GM12878 (cell line): Measurements from ENCODE around the gene MEX3C. TPM values are rescaled to one million over a fixed set of nuclear protein-coding genes. Genes with fewer than 3 reads are reported as not detected.

Experiments
- ATAC-seq: fragments of 200-7000 bp; cut with Tn5 transposase; 3 replicates; pipeline ENCODE4 v1.9.1; 2020; ENCODE audit warnings: mild to moderate bottlenecking, moderate library complexity
- BruUV-seq: library from RNA; stranded (reverse); fragments of 400-500 nt; replicated peaks from 2 replicates; lab custom pipeline; 2021; lab: Mats Ljungman, UMichigan
- CTCF ChIA-PET: fragments of 300-600 bp; sonication (Branson Sonifier 250); formaldehyde crosslinking; extraction: SDS; loops from one replicate; lab custom pipeline; 2021; ENCODE audit warnings: inconsistent platforms; lab: Yijun Ruan, JAX
- POLR2A ChIA-PET: fragments of 350-600 bp; formaldehyde crosslinking; extraction: SDS; loops from one replicate; lab custom pipeline; 2021; ENCODE audit warnings: inconsistent platforms; lab: Charles Lee
- RAD21 ChIA-PET: fragments of 300-600 bp; sonication (Branson Sonifier 250); formaldehyde crosslinking; loops from one replicate; lab custom pipeline; 2023; ENCODE audit warnings: antibody characterized with exemption; ENCODE audit not compliant: unreplicated experiment; lab: Charles Lee
- SMC1A ChIA-PET: fragments of 300-600 bp; sonication (Branson Sonifier 250); formaldehyde crosslinking; loops from one replicate; lab custom pipeline; 2023; ENCODE audit not compliant: unreplicated experiment, uncharacterized antibody; lab: Charles Lee
- DNase-seq: peaks from one replicate; pipeline ENCODE4 v3.0.0-alpha.2; 2011; ENCODE audit warnings: low read depth, low spot score
- FAIRE-seq: peaks from 3 replicates; lab custom pipeline; 2011; peaks lifted over from hg19 to GRCh38; lab: Jason Lieb, UNC
- H2AFZ ChIP-seq: 2 replicates; pipeline ENCODE4 v1.6.0; 2011; ENCODE audit warnings: low read depth, low read length, control low read depth; ENCODE audit not compliant: control insufficient read depth
- H3K27ac ChIP-seq: 2 replicates; pipeline ENCODE4 v1.5.1; 2011; ENCODE audit warnings: control low read depth; ENCODE audit not compliant: control insufficient read depth, insufficient read depth
- H3K27me3 ChIP-seq, 2 experiments: replicated peaks in 1 of 2; 2 replicates each; pipeline versions ENCODE4 v1.6.0 to v1.6.1; 2011; ENCODE audit warnings: low read length in 1 of 2; ENCODE audit not compliant: control insufficient read depth in 2 of 2, insufficient read depth in 2 of 2
- H3K36me3 ChIP-seq, 2 experiments: 2 replicates each; pipeline ENCODE4 v1.5.1; 2011; ENCODE audit warnings: low read length in 1 of 2; ENCODE audit not compliant: control insufficient read depth in 2 of 2, insufficient read depth in 2 of 2
- H3K4me1 ChIP-seq: 2 replicates; pipeline ENCODE4 v1.6.1; 2011; ENCODE audit warnings: mild to moderate bottlenecking, low read length, moderate library complexity, mixed read lengths; ENCODE audit not compliant: control insufficient read depth, insufficient read depth
- H3K4me2 ChIP-seq: 2 replicates; pipeline ENCODE4 v1.6.0; 2011; ENCODE audit warnings: control low read depth; ENCODE audit not compliant: control insufficient read depth, insufficient read depth
- H3K4me3 ChIP-seq: fragments of 200-600 bp; sonication (generic); 2 replicates; pipeline ENCODE4 v1.5.1; 2016
- H3K79me2 ChIP-seq: 2 replicates; pipeline ENCODE4 v1.6.0; 2011; ENCODE audit warnings: low read length; ENCODE audit not compliant: control insufficient read depth, insufficient read depth
- H3K9ac ChIP-seq: 2 replicates; pipeline ENCODE4 v1.8.0; 2011; ENCODE audit warnings: low read length, control low read depth, mixed read lengths; ENCODE audit not compliant: control insufficient read depth, insufficient read depth
- H3K9me3 ChIP-seq: replicated peaks from 3 replicates; pipeline ENCODE4 v1.5.1; 2011; ENCODE audit warnings: mild to moderate bottlenecking, low read length; ENCODE audit not compliant: control insufficient read depth, insufficient read depth
- H4K20me1 ChIP-seq: 2 replicates; pipeline ENCODE4 v1.6.0; 2011; ENCODE audit not compliant: control insufficient read depth, insufficient read depth
- CHD4 ChIP-seq: fragments of 200-600 bp; sonication (generic); IDR thresholded peaks from 2 replicates; pipeline ENCODE4 v1.6.1; 2016; ENCODE audit warnings: mild to moderate bottlenecking
- HDAC2 ChIP-seq: fragments of 200-600 bp; sonication (generic); IDR thresholded peaks from 2 replicates; pipeline ENCODE4 v1.6.1; 2017
- JUNB ChIP-seq: IDR thresholded peaks from 2 replicates; pipeline ENCODE4 v1.6.1; 2016; ENCODE audit warnings: antibody characterized with exemption, mild to moderate bottlenecking
- KDM1A ChIP-seq: fragments of 200-600 bp; sonication (generic); IDR thresholded peaks from 2 replicates; pipeline ENCODE4 v1.6.1; 2016; ENCODE audit warnings: borderline replicate concordance
- LARP7 ChIP-seq: fragments of 450-650 bp; IDR thresholded peaks from 2 replicates; pipeline ENCODE4 v1.6.1; 2017; ENCODE audit warnings: mild to moderate bottlenecking
- MEF2B ChIP-seq: fragments of 450-650 bp; IDR thresholded peaks from 2 replicates; pipeline ENCODE4 v1.6.1; 2018; ENCODE audit warnings: mild to moderate bottlenecking, moderate library complexity; ENCODE audit not compliant: partially characterized antibody, poor library complexity, severe bottlenecking
- PAX5 ChIP-seq: IDR thresholded peaks from 2 replicates; pipeline ENCODE4 v1.6.1; 2011; ENCODE audit warnings: low read depth, low read length, borderline replicate concordance
- PKNOX1 ChIP-seq: fragments of 450-650 bp; IDR thresholded peaks from 2 replicates; pipeline ENCODE4 v1.6.1; 2016; ENCODE audit warnings: mild to moderate bottlenecking
- RB1 ChIP-seq: fragments of 450-650 bp; formaldehyde crosslinking; IDR thresholded peaks from 2 replicates; pipeline ENCODE4 v1.6.1; 2017; ENCODE audit warnings: mild to moderate bottlenecking, borderline replicate concordance
- SMAD1 ChIP-seq: fragments of 450-650 bp; IDR thresholded peaks from 2 replicates; pipeline ENCODE4 v1.6.1; 2018; ENCODE audit warnings: mild to moderate bottlenecking, low read depth; ENCODE audit not compliant: partially characterized antibody
- SMC3 ChIP-seq: IDR thresholded peaks from 2 replicates; pipeline ENCODE4 v1.6.1; 2011; ENCODE audit warnings: low read length, improper control_type of control experiment, borderline replicate concordance
- SP1 ChIP-seq: IDR thresholded peaks from one replicate; pipeline ENCODE4 v1.6.1; 2011; ENCODE audit warnings: low read depth, low read length
- SPI1 ChIP-seq: IDR thresholded peaks from 2 replicates; pipeline ENCODE4 v1.6.1; 2011; ENCODE audit warnings: low read depth, mild to moderate bottlenecking, low read length, moderate library complexity, borderline replicate concordance; ENCODE audit not compliant: insufficient read depth
- SREBF2 ChIP-seq: IDR thresholded peaks from 2 replicates; pipeline ENCODE4 v1.6.1; 2012; ENCODE audit warnings: mild to moderate bottlenecking, low read length
- TBL1XR1 ChIP-seq: IDR thresholded peaks from 2 replicates; pipeline ENCODE4 v1.6.1; 2012; ENCODE audit warnings: low read depth, low read length, improper control_type of control experiment
- TCF12 ChIP-seq: IDR thresholded peaks from 2 replicates; pipeline ENCODE4 v1.6.1; 2011; ENCODE audit warnings: low read depth, mild to moderate bottlenecking, low read length
- TCF7 ChIP-seq: IDR thresholded peaks from 2 replicates; pipeline ENCODE4 v1.6.1; 2014; ENCODE audit warnings: antibody characterized with exemption, borderline replicate concordance
- USF1 ChIP-seq: IDR thresholded peaks from 2 replicates; pipeline ENCODE4 v1.6.1; 2011; ENCODE audit warnings: borderline replicate concordance, low read depth, mild to moderate bottlenecking, moderate library complexity, mixed read lengths, low read length; ENCODE audit not compliant: insufficient read depth; ENCODE audit errors: extremely low read length
- YY1 ChIP-seq: IDR thresholded peaks from 2 replicates; pipeline ENCODE4 v1.6.1; 2011; ENCODE audit warnings: low read depth, mild to moderate bottlenecking, low read length
- WGBS: methylation state at CpG from one replicate; pipeline ENCODE4 v1.1.6; 2016; ENCODE audit warnings: low lambda C conversion rate; ENCODE audit not compliant: insufficient replicate concordance, insufficient coverage; ENCODE audit errors: missing lambda C conversion rate; 5-methylcytosine and 5-hydroxymethylcytosine counted together
- in situ Hi-C: fragments of 300-500 bp; cut with MboI; formaldehyde crosslinking; loops from 9 replicates; pipeline ENCODE4 v1.14.3; 2018; ENCODE audit warnings: mixed read lengths
- intact Hi-C: fragments of 100-400 bp; cut with micrococcal nuclease; formaldehyde crosslinking; loops from one replicate; pipeline ENCODE4 v1.14.2; 2022; ENCODE audit not compliant: unreplicated experiment
- polyA plus RNA-seq, 11 experiments: library from polyadenylated mRNA; depleted of rRNA in 4 of 11; unstranded in 6 of 11; stranded (reverse) in 5 of 11; fragments of >200 nt; fragmentation: Nextera tagmentation in 4 of 11; fragmentation: Illumina TruSeq in 1 of 11; extraction: Ambion mirVana in 4 of 11; extraction: Trizol in 1 of 11; gene quantifications; 1 replicate in 1 of 11; 2 replicates in 10 of 11; pipeline versions ENCODE4 v1.2.1 to v1.2.3, GENCODE V29; 2011 to 2016; ENCODE audit warnings: inconsistent platforms in 2 of 11, missing spikeins in 2 of 11, low read depth in 1 of 11
- total RNA-seq, 4 experiments: library from RNA; depleted of rRNA in 3 of 4; stranded (reverse); fragments of >200 nt in 3 of 4; fragmentation: Illumina TruSeq in 1 of 4; extraction: Trizol in 1 of 4; gene quantifications; 2 replicates each; pipeline versions ENCODE4 v1.2.1 to v1.2.3, GENCODE V29; 2013 to 2021

Gene MEX3C
- total and polyA plus RNA-seq, 10 of the 15 experiments (the other 5 are each of a cell fraction or from before 2014, with no cell fraction given): 6.7 to 48.8 (median 21.3) TPM

- peaks cover 5% of the 10 kb centered on the region for H3K4me1 ChIP-seq
- no peak overlapping the region for H3K9ac ChIP-seq
- no peak overlapping the region for H3K4me3 ChIP-seq
- ChIA-PET SMC1A (interaction anchor here (0.5 kb wide), 1 partner anchor 334 kb away, joined by 3 read pairs; no protein-coding TSS in a partner anchor), CTCF (no interaction called here), RAD21 (interaction anchor here (1.0 kb wide), 1 partner anchor 23 kb away, joined by 3 read pairs; no protein-coding TSS in a partner anchor)
- no peaks in the 10 kb centered on the region; the same call in 1 of the 2 replicates for H3K79me2 ChIP-seq
- no peaks in the 10 kb centered on the region for H3K27me3 ChIP-seq
- H3K27ac ChIP-seq: no peak overlapping the region
- DNase-seq (no peak), ATAC-seq (no peak), FAIRE-seq (no peak)
- BruUV-seq: no TSS peak
- no peak overlapping the region for H3K4me2 ChIP-seq
- H3K36me3 ChIP-seq: no peaks in the 10 kb centered on the region
- no peaks in the 10 kb centered on the region for H4K20me1 ChIP-seq
- 93% methylated on average over 2 of the region's 2 CpGs for WGBS
- TF ChIP-seq SPI1: no peak
- TF ChIP-seq MEF2B: no peak
- no peak for TF ChIP-seq LARP7
- TF ChIP-seq TBL1XR1: no peak
- no peak for TF ChIP-seq TCF7
- TF ChIP-seq KDM1A: no peak
- no peak for TF ChIP-seq TCF12
- TF ChIP-seq CHD4: no peak
- no peak for TF ChIP-seq SMAD1
- TF ChIP-seq SREBF2: no peak
- TF ChIP-seq JUNB: no peak
- no peak for TF ChIP-seq PAX5
- no peak for TF ChIP-seq SMC3
- no peak for TF ChIP-seq USF1
- TF ChIP-seq PKNOX1: no peak
- no peak for TF ChIP-seq HDAC2
- TF ChIP-seq RB1: no peak
- TF ChIP-seq YY1: no peak
- no peak for TF ChIP-seq SP1
- TF ChIP-seq, all 136 proteins: peak for 0
- in situ Hi-C loops: no loop called here
- intact Hi-C loops: no loop called here
- Histone ChIP-seq H3K9me3 (no peaks in the 10 kb centered on the region), H2AFZ (no peak overlapping the region)
- POLR2A ChIA-PET: no interaction called here
These were observed 32.7 kb downstream of the MEX3C start for GRCh38 chr18:51164761-51165281.
